ENCODE measurements around the gene HDGFL2.

HDGFL2 gene

GRCh38 chr19:4446704-4447200 lies 25.3 kb upstream of the HDGFL2 start:
- no peaks in the 10 kb centered on the region for H3K27me3 ChIP-seq (ENCODE audit: control insufficient read depth in 1 of 2, insufficient read depth in 2 of 2, low read length in 2 of 2)
- H3K9me3 ChIP-seq (ENCODE audit: low read length): no peaks in the 10 kb centered on the region
- H3K27ac ChIP-seq (ENCODE audit: low read depth, low read length): no peak overlapping the region
- peaks cover 56% of the 10 kb centered on the region for H3K36me3 ChIP-seq (ENCODE audit: insufficient read depth, low read length)
- no peak overlapping the region for H3K4me3 ChIP-seq (ENCODE audit: low read depth in 1 of 2, low read length in 2 of 2)
- peaks cover 3% of the 10 kb centered on the region for H3K4me1 ChIP-seq (ENCODE audit: insufficient read depth, low read length)
- no peak overlapping the region for H3K9ac ChIP-seq (ENCODE audit: low read length)

GRCh38 chr19:4447327-4448146 lies 24.6 kb upstream of the HDGFL2 start:
- Histone ChIP-seq H3K4me1 (ENCODE audit: insufficient read depth, low read length) (peaks cover 3% of the 10 kb centered on the region), H3K9me3 (ENCODE audit: low read length) (no peaks in the 10 kb centered on the region), H3K4me3 (ENCODE audit: low read depth in 1 of 2, low read length in 2 of 2) (no peak overlapping the region), H3K36me3 (ENCODE audit: insufficient read depth, low read length) (peaks cover 63% of the 10 kb centered on the region), H3K27ac (ENCODE audit: low read depth, low read length) (no peak overlapping the region), H3K9ac (ENCODE audit: low read length) (no peak overlapping the region), H3K27me3 (ENCODE audit: control insufficient read depth in 1 of 2, insufficient read depth in 2 of 2, low read length in 2 of 2) (no peaks in the 10 kb centered on the region)

- no peaks in the 10 kb centered on the region for H3K9me3 ChIP-seq (ENCODE audit: low read length)
- H3K27ac ChIP-seq (ENCODE audit: low read depth, low read length): peak overlapping the region; percentile 1
- H3K27me3 ChIP-seq (ENCODE audit: control insufficient read depth in 1 of 2, insufficient read depth in 2 of 2, low read length in 2 of 2): no peaks in the 10 kb centered on the region
- peaks cover 72% of the 10 kb centered on the region for H3K36me3 ChIP-seq (ENCODE audit: insufficient read depth, low read length)
- H3K9ac ChIP-seq (ENCODE audit: low read length): no peak overlapping the region
- peaks cover 3% of the 10 kb centered on the region for H3K4me1 ChIP-seq (ENCODE audit: insufficient read depth, low read length)
- H3K4me3 ChIP-seq (ENCODE audit: low read depth in 1 of 2, low read length in 2 of 2): no peak overlapping the region
These were observed 23.7 kb upstream of the HDGFL2 start for GRCh38 chr19:4448147-4448985.

- Histone ChIP-seq H3K27ac (ENCODE audit: low read depth, low read length) (peak overlapping the region; percentile 1), H3K27me3 (ENCODE audit: control insufficient read depth in 1 of 2, insufficient read depth in 2 of 2, low read length in 2 of 2) (no peaks in the 10 kb centered on the region), H3K36me3 (ENCODE audit: insufficient read depth, low read length) (peaks cover 77% of the 10 kb centered on the region), H3K4me1 (ENCODE audit: insufficient read depth, low read length) (peaks cover 3% of the 10 kb centered on the region), H3K9me3 (ENCODE audit: low read length) (no peaks in the 10 kb centered on the region), H3K4me3 (ENCODE audit: low read depth in 1 of 2, low read length in 2 of 2) (no peak overlapping the region), H3K9ac (ENCODE audit: low read length) (no peak overlapping the region)
These were observed 23.0 kb upstream of the HDGFL2 start for GRCh38 chr19:4449022-4449638.

- no peak overlapping the region for H3K27ac ChIP-seq (ENCODE audit: low read depth, low read length)
- no peak overlapping the region for H3K9ac ChIP-seq (ENCODE audit: low read length)
- peaks cover 8% of the 10 kb centered on the region for H3K4me1 ChIP-seq (ENCODE audit: insufficient read depth, low read length)
- H3K4me3 ChIP-seq (ENCODE audit: low read depth in 1 of 2, low read length in 2 of 2): no peak overlapping the region
- H3K9me3 ChIP-seq (ENCODE audit: low read length): no peaks in the 10 kb centered on the region
- H3K27me3 ChIP-seq (ENCODE audit: control insufficient read depth in 1 of 2, insufficient read depth in 2 of 2, low read length in 2 of 2): no peaks in the 10 kb centered on the region
- H3K36me3 ChIP-seq (ENCODE audit: insufficient read depth, low read length): peaks cover 77% of the 10 kb centered on the region
These were observed 22.5 kb upstream of the HDGFL2 start for GRCh38 chr19:4449639-4450028.

GRCh38 chr19:4452230-4452990 lies 19.7 kb upstream of the HDGFL2 start:
- no peaks in the 10 kb centered on the region for H3K9me3 ChIP-seq (ENCODE audit: low read length)
- H3K27me3 ChIP-seq (ENCODE audit: control insufficient read depth in 1 of 2, insufficient read depth in 2 of 2, low read length in 2 of 2): no peaks in the 10 kb centered on the region
- H3K9ac ChIP-seq (ENCODE audit: low read length): no peak overlapping the region
- no peak overlapping the region for H3K4me3 ChIP-seq (ENCODE audit: low read depth in 1 of 2, low read length in 2 of 2)
- no peak overlapping the region for H3K27ac ChIP-seq (ENCODE audit: low read depth, low read length)
- H3K36me3 ChIP-seq (ENCODE audit: insufficient read depth, low read length): peaks cover 55% of the 10 kb centered on the region
- peaks cover 31% of the 10 kb centered on the region for H3K4me1 ChIP-seq (ENCODE audit: insufficient read depth, low read length)

- peaks cover 31% of the 10 kb centered on the region for H3K4me1 ChIP-seq (ENCODE audit: insufficient read depth, low read length)
These were observed 18.6 kb upstream of the HDGFL2 start for GRCh38 chr19:4453232-4454179.

GRCh38 chr19:4454747-4455718 lies 17.1 kb upstream of the HDGFL2 start:
- no peak overlapping the region for H3K9ac ChIP-seq (ENCODE audit: low read length)
- H3K9me3 ChIP-seq (ENCODE audit: low read length): no peaks in the 10 kb centered on the region
- H3K4me3 ChIP-seq (ENCODE audit: low read depth in 1 of 2, low read length in 2 of 2): peak overlapping the region in 1 of 2 donors; percentile 75
- H3K27ac ChIP-seq (ENCODE audit: low read depth, low read length): peak overlapping the region; percentile 73
- H3K4me1 ChIP-seq (ENCODE audit: insufficient read depth, low read length): peaks cover 28% of the 10 kb centered on the region
- no peaks in the 10 kb centered on the region for H3K27me3 ChIP-seq (ENCODE audit: control insufficient read depth in 1 of 2, insufficient read depth in 2 of 2, low read length in 2 of 2)
- H3K36me3 ChIP-seq (ENCODE audit: insufficient read depth, low read length): peaks cover 32% of the 10 kb centered on the region

More at GRCh38 chr19:4453232-4454179, 18.6 kb upstream of the HDGFL2 start:
- H3K27me3 ChIP-seq (ENCODE audit: control insufficient read depth in 1 of 2, insufficient read depth in 2 of 2, low read length in 2 of 2): no peaks in the 10 kb centered on the region
- no peak overlapping the region for H3K4me3 ChIP-seq (ENCODE audit: low read depth in 1 of 2, low read length in 2 of 2)
- no peak overlapping the region for H3K27ac ChIP-seq (ENCODE audit: low read depth, low read length)
- H3K9ac ChIP-seq (ENCODE audit: low read length): no peak overlapping the region
- H3K36me3 ChIP-seq (ENCODE audit: insufficient read depth, low read length): peaks cover 44% of the 10 kb centered on the region
- no peaks in the 10 kb centered on the region for H3K9me3 ChIP-seq (ENCODE audit: low read length)

GRCh38 chr19:4455719-4456475 lies 16.2 kb upstream of the HDGFL2 start:
- Histone ChIP-seq H3K4me1 (ENCODE audit: insufficient read depth, low read length) (peaks cover 28% of the 10 kb centered on the region), H3K4me3 (ENCODE audit: low read depth in 1 of 2, low read length in 2 of 2) (peak overlapping the region in 1 of 2 donors; percentile 75), H3K9ac (ENCODE audit: low read length) (peak overlapping the region; percentile 61), H3K27me3 (ENCODE audit: control insufficient read depth in 1 of 2, insufficient read depth in 2 of 2, low read length in 2 of 2) (no peaks in the 10 kb centered on the region), H3K27ac (ENCODE audit: low read depth, low read length) (peak overlapping the region; percentile 73), H3K36me3 (ENCODE audit: insufficient read depth, low read length) (peaks cover 29% of the 10 kb centered on the region), H3K9me3 (ENCODE audit: low read length) (no peaks in the 10 kb centered on the region)

All from muscle layer of colon (tissue), 2 donors.